ENCODE measurements around the gene CDC123.

GRCh38 chr10:12243864-12244620 lies 48.1 kb downstream of the CDC123 start:
- TF ChIP-seq CTCF (IDR thresholded peaks at IDR 0.05; ENCODE audit: low read depth, low read length) (no peak), EZH2phosphoT487 (IDR thresholded peaks at IDR 0.05; ENCODE audit: low read depth) (no peak)

Data from OCI-LY3 (cell line).